Neutrophil (primary cell): ENCODE data around the gene PACSIN3.

ENCODE experiments used
- H3K27ac ChIP-seq: fragments of 200-600 bp; sonication (generic); 2 replicates; pipeline ENCODE4 v1.5.1; 2016; ENCODE audit warnings: mild to moderate bottlenecking, moderate library complexity
- H3K27me3 ChIP-seq: fragments of 200-600 bp; sonication (generic); 2 replicates; pipeline ENCODE4 v1.6.0; 2016; ENCODE audit warnings: mild to moderate bottlenecking
- H3K36me3 ChIP-seq: fragments of 200-600 bp; sonication (generic); 2 replicates; pipeline ENCODE4 v1.5.1; 2017
- H3K4me1 ChIP-seq, 2 experiments: fragments of 200-600 bp in 1 of 2; sonication (generic) in 1 of 2; 1 replicate in 1 of 2; 2 replicates in 1 of 2; pipeline versions ENCODE4 v1.5.1 to v1.6.1; 2013 to 2016; ENCODE audit warnings: low read depth in 1 of 2, low read length in 1 of 2, mild to moderate bottlenecking in 1 of 2, moderate library complexity in 1 of 2; ENCODE audit not compliant: control insufficient read depth in 1 of 2, insufficient read depth in 1 of 2
- H3K4me3 ChIP-seq, 2 experiments: fragments of 200-600 bp in 1 of 2; sonication (generic) in 1 of 2; 1 replicate in 1 of 2; 2 replicates in 1 of 2; pipeline ENCODE4 v1.5.1; 2013 to 2016; ENCODE audit warnings: low read depth in 1 of 2, low read length in 1 of 2, mild to moderate bottlenecking in 1 of 2, moderate library complexity in 1 of 2
- H3K9me3 ChIP-seq: fragments of 200-600 bp; sonication (generic); 2 replicates; pipeline ENCODE4 v1.5.1; 2016
- TF ChIP-seq, protein P1 (sequence below): fragments of 200-600 bp; sonication (generic); IDR thresholded peaks from 2 replicates; pipeline ENCODE4 v1.5.1; 2016; ENCODE audit warnings: antibody characterized with exemption

The PACSIN3 gene

DNA sequence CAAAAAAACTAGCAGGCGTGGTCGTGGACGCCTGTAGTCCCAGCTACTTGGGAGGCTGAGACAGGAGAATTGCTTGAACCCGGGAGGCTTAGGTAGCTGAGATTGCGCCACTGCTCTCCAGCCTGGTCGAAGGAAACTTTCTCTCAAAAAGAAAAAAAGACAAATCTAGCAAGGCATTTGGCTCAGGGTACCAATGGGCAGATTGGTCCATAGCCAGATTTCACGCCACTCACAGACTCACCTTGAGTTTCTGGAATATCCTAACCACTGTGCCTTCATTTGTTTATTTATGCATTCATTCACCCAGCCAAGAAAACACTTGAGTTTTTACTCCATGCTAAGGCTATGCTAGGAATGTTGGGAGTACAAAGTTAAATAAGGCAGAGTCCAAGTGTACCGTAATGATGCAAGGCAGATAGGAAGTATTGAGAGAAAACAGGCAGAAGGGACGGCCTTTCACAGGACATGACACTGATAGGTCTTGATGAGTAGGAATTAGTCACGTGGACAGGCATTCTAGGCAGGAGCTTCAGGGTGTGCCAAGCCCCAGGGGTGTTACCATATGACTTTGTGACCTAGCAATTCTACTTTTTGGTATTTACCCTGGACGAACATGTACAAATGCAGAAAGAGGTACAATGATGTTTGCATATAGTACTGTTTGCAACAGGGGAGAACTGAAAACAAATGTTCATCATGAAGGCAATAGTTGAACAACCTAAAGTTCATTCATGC lies 3.0 kb upstream of the PACSIN3 start:
- Histone ChIP-seq H3K4me3 (no peak overlapping the region), H3K4me1 (peaks cover 18 to 20% of the 10 kb centered on the region in 2 experiments), H3K27ac (no peak overlapping the region), H3K9me3 (no peaks in the 10 kb centered on the region), H3K36me3 (no peaks in the 10 kb centered on the region), H3K27me3 (peaks cover 77% of the 10 kb centered on the region)
- TF ChIP-seq, protein P1, sequence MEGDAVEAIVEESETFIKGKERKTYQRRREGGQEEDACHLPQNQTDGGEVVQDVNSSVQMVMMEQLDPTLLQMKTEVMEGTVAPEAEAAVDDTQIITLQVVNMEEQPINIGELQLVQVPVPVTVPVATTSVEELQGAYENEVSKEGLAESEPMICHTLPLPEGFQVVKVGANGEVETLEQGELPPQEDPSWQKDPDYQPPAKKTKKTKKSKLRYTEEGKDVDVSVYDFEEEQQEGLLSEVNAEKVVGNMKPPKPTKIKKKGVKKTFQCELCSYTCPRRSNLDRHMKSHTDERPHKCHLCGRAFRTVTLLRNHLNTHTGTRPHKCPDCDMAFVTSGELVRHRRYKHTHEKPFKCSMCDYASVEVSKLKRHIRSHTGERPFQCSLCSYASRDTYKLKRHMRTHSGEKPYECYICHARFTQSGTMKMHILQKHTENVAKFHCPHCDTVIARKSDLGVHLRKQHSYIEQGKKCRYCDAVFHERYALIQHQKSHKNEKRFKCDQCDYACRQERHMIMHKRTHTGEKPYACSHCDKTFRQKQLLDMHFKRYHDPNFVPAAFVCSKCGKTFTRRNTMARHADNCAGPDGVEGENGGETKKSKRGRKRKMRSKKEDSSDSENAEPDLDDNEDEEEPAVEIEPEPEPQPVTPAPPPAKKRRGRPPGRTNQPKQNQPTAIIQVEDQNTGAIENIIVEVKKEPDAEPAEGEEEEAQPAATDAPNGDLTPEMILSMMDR = no peak

DNA sequence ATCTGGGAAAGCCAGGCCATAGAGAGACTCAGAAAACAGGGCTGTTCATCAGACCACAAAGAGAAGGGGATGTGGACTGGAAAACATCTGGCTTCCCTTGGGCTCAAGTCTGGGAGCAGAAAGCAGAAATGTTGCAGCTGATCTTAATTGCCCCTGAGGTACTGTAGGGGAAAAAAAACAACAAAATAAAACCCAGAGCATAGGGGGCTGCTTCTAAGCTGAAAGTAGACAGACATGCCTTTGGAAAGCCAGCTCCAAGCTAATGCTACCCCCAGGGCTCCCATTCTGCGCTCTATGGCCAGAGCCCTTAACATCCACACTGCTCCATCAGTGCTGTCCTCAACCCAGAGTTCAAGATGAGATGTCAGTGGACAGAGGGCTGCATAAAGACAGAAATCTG lies 2.0 kb upstream of the PACSIN3 start:
- H3K27me3 ChIP-seq = peaks cover 83% of the 10 kb centered on the region
- H3K9me3 ChIP-seq = no peaks in the 10 kb centered on the region
- no peak overlapping the region for H3K4me3 ChIP-seq
- TF ChIP-seq, protein P1 = no peak
- H3K27ac ChIP-seq = no peak overlapping the region
- peaks cover 18 to 20% of the 10 kb centered on the region in 2 experiments for H3K4me1 ChIP-seq
- H3K36me3 ChIP-seq = no peaks in the 10 kb centered on the region

DNA sequence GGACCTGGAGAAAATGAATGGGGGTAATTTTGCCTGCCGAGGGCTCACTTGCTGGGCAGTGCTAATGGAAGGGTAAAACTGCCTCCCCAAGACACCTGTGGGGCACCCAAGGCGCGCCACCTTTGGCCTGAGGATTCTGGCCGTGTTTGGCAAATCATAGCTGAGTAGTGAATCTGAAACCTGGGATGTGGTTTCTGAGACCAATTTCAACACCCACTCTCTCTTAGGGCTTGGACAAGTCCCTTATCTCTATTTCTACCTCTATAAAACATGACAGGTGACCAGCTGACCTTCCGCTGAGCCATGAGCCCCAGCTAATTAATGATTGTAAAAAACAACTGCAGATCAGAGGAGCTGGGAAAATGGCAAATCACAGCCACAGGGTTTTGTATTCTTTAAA lies 1.5 kb upstream of the PACSIN3 start:
- H3K27me3 ChIP-seq = peaks cover 88% of the 10 kb centered on the region
- TF ChIP-seq, protein P1 = no peak
- H3K36me3 ChIP-seq = no peaks in the 10 kb centered on the region
- no peak overlapping the region for H3K27ac ChIP-seq
- peaks cover 18 to 20% of the 10 kb centered on the region in 2 experiments for H3K4me1 ChIP-seq
- H3K4me3 ChIP-seq = no peak overlapping the region
- H3K9me3 ChIP-seq = no peaks in the 10 kb centered on the region

DNA sequence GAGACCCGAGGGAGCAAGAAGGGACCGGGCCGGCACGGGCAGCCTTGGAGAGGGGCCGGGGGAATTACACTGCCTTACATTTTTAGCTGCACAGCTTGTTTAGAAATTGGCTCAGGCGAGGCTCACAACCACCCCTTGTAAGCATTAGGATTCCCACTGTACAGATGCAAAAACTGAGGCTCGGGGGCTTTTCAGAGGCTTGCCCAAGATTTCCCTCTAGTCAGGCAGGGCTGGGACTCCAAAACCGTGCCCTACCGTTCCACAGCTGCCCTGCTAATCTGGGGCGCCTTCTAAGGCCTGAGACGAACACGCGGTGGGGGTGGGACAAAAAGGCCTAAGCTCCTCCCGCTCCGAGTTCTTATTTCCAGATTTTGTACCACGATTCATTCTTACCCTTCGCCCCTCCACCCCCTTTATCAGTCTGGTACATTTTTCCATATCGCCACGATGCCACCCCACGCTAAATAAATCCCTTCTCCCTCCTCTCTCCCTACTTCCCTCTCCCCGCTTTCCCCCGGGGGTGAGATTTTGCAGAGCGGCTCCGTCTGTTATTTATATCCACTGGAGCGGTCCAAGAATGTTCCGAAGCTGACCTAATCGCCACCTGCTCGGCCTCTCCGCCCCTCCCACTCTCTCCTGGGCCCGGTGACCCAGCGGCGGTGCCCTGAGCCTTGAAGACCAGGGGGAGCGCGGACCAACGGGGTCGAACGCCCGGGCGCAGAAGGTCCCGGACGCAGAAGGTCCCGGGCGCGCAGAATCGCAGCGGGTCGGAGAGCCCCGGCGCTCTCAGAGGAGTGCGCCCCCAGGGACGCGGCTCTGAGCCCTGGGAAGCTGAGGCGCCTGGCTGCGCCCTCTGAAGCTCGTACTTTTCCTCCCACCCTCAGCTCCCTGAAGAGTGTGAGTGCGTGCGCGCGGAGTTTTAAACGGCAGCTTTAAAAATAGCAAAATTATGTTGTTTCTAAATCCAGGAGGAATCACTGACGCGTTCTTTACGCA lies 764 bp upstream of the PACSIN3 start:
- H3K4me3 ChIP-seq = peak overlapping the region; percentile 35 to 65
- no peaks in the 10 kb centered on the region for H3K36me3 ChIP-seq
- TF ChIP-seq, protein P1 = no peak
- peaks cover 88% of the 10 kb centered on the region for H3K27me3 ChIP-seq
- no peaks in the 10 kb centered on the region for H3K9me3 ChIP-seq
- peaks cover 18 to 20% of the 10 kb centered on the region in 2 experiments for H3K4me1 ChIP-seq
- H3K27ac ChIP-seq = no peak overlapping the region

DNA sequence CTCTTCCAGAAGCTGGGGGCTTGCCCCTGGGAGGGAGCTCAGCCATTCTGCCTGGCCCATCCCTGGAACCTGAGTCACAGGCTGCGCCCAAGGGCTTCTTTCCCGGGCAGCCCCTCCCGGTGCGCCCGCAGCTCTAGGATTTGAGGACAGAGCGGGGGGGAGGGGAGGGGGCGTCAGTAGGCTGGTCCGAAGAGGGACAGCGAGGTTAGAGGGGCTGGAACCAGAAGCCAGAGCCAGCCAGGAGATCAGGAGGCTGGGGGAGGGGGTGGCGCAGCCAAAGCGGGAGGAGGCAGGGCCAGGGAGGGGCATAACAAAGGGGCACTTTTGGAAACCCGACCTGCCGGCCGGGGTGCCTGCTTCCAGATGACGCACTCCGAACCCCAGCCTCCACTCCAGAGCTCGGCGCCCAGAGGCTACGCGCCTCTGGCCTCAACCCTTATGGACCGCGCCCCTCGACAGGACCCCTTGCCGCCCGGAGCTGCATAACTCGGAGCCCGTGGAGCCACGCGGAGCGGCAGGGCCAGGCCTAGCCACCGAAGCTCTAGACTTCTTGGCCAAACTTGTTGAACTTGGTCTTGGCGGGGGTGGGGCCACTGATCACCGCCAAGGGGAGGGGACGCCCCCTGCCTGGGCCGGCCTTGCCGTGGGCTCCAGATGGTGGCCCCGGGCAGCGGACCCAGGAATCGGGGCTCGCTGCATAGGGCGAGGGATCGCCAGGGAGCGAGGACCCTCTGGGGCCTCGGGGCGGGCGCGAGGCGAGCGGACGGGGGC lies 744 bp downstream of the PACSIN3 start:
- Histone ChIP-seq H3K27me3 (peaks cover 75% of the 10 kb centered on the region), H3K4me1 (peaks cover 18 to 20% of the 10 kb centered on the region in 2 experiments), H3K27ac (no peak overlapping the region), H3K4me3 (peak overlapping the region; percentile 47 to 65), H3K9me3 (no peaks in the 10 kb centered on the region), H3K36me3 (no peaks in the 10 kb centered on the region)
- TF ChIP-seq, protein P1 = no peak
